Skeletal muscle tissue (tissue), 4 donors: ENCODE results near the gene KHDRBS2. TPM values are rescaled to one million over a fixed set of nuclear protein-coding genes. Genes with fewer than 3 reads are reported as not detected.

Experiments used
- H3K27ac ChIP-seq: one replicate; pipeline ENCODE4 v1.7.0; 2013; ENCODE audit warnings: mild to moderate bottlenecking, low read depth, low read length, inconsistent platforms
- H3K27me3 ChIP-seq, 3 donors: one replicate each; pipeline ENCODE4 v1.7.0; 2013; ENCODE audit warnings: low read length in 3 of 3; ENCODE audit not compliant: control insufficient read depth in 3 of 3, insufficient read depth in 3 of 3
- H3K36me3 ChIP-seq, 3 donors: one replicate each; pipeline ENCODE4 v1.7.0; 2013; ENCODE audit warnings: low read length in 3 of 3; ENCODE audit not compliant: control insufficient read depth in 3 of 3, insufficient read depth in 3 of 3
- H3K4me1 ChIP-seq, 3 donors: one replicate each; pipeline ENCODE4 v1.7.0; 2013; ENCODE audit warnings: low read length in 3 of 3, mild to moderate bottlenecking in 3 of 3; ENCODE audit not compliant: control insufficient read depth in 3 of 3, insufficient read depth in 3 of 3
- H3K4me3 ChIP-seq, 3 donors: one replicate each; pipeline ENCODE4 v1.7.0; 2013; ENCODE audit warnings: low read length in 3 of 3
- H3K9ac ChIP-seq, 3 donors: one replicate each; pipeline ENCODE4 v1.7.0; 2013; ENCODE audit warnings: low read length in 3 of 3, mild to moderate bottlenecking in 3 of 3, moderate library complexity in 2 of 3, low read depth in 1 of 3
- H3K9me3 ChIP-seq, 3 donors: one replicate each; pipeline ENCODE4 v1.7.0; 2013; ENCODE audit warnings: low read length in 3 of 3; ENCODE audit not compliant: control insufficient read depth in 3 of 3
- total RNA-seq: library from RNA; depleted of rRNA; stranded (reverse); fragments of >200 nt; gene quantifications from one replicate; pipeline ENCODE4 v1.2.3, GENCODE V29; 2014
- donor health status: Osteomylitis.

The KHDRBS2 gene
- total RNA-seq, 1 donor from 2014 or later = under 0.01 TPM

GRCh38 chr6:62043084-62043483, 242.9 kb downstream of the KHDRBS2 start:
- Histone ChIP-seq H3K27me3 (no peaks in the 10 kb centered on the region), H3K9ac (no peak overlapping the region), H3K27ac (no peak overlapping the region), H3K9me3 (no peaks in the 10 kb centered on the region), H3K4me3 (no peak overlapping the region), H3K36me3 (no peaks in the 10 kb centered on the region), H3K4me1 (no peaks in the 10 kb centered on the region)

DNA sequence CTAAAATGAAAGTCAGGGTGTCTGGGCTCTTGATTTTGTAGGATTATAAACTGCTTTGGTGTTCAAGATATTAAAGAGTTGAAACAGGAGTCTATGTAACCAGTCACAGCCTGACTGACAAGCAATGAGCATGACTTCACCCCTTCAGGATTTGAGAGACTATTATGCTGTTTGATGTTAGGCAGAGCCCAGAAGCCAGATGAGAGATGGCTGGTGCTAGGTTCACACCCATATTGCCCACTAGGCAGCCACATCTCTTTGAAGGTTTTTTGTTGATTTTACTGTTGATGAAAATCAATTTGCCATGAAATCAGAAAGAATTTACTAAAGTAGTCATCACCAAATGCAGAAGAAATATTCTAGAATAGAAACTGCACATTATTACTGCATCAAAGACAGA, 243.6 kb downstream of the KHDRBS2 start:
- Histone ChIP-seq H3K27ac (no peak overlapping the region), H3K4me1 (no peaks in the 10 kb centered on the region), H3K4me3 (no peak overlapping the region), H3K36me3 (no peaks in the 10 kb centered on the region), H3K27me3 (no peaks in the 10 kb centered on the region), H3K9me3 (no peaks in the 10 kb centered on the region), H3K9ac (no peak overlapping the region)

DNA sequence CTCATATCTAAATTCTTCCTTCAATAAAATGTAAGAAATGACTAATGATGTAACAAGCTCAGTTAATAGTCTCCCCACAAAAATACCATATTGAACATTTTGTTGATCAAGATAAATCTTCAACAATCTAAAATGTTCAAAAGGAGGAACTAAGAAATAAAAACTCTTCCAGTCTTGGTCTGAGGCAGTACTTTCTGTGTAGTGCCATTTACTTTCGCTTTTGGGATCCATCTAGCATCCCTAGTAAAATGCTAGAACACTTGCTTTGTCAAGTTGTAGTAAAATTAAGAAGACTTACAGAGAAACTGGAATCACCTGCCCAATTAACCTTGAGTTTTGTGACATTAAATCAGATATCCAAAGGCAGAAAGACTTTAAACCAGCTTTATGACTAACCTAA, 246.4 kb downstream of the KHDRBS2 start:
- H3K4me3 ChIP-seq = no peak overlapping the region

GRCh38 chr6:62037445-62037844, 248.6 kb downstream of the KHDRBS2 start:
- H3K4me3 ChIP-seq = no peak overlapping the region
- no peaks in the 10 kb centered on the region for H3K36me3 ChIP-seq
- H3K9ac ChIP-seq = no peak overlapping the region
- no peaks in the 10 kb centered on the region for H3K27me3 ChIP-seq
- no peaks in the 10 kb centered on the region for H3K4me1 ChIP-seq
- no peak overlapping the region for H3K27ac ChIP-seq
- H3K9me3 ChIP-seq = no peaks in the 10 kb centered on the region

More for the DNA sequence above, 246.4 kb downstream of the KHDRBS2 start:
- Histone ChIP-seq H3K36me3 (no peaks in the 10 kb centered on the region), H3K4me1 (no peaks in the 10 kb centered on the region), H3K9ac (no peak overlapping the region), H3K9me3 (no peaks in the 10 kb centered on the region), H3K27me3 (no peaks in the 10 kb centered on the region), H3K27ac (no peak overlapping the region)

DNA sequence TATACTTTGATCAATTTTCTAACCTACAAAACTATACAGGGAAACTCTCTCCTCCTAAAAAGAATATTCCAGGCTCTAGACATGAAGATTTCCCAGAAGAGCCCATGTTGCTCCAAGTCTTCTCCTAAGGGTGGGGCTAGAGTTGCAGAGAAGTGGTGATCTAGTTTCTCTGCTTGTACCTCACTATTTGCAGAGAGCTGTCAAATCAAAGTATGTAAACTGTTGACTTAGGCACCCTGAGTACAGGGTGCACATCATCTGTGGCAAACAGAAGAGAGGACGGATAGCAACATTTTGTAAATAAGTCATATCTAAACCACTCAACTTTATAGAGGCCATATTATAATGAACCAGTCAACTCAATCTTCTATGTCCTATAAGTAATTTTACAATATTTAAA, 250.1 kb downstream of the KHDRBS2 start:
- Histone ChIP-seq H3K36me3 (no peaks in the 10 kb centered on the region), H3K27ac (no peak overlapping the region), H3K4me1 (no peaks in the 10 kb centered on the region), H3K27me3 (no peaks in the 10 kb centered on the region), H3K9ac (no peak overlapping the region), H3K4me3 (no peak overlapping the region), H3K9me3 (no peaks in the 10 kb centered on the region)

- no peaks in the 10 kb centered on the region for H3K4me1 ChIP-seq
- no peaks in the 10 kb centered on the region for H3K36me3 ChIP-seq
- no peak overlapping the region for H3K27ac ChIP-seq
- H3K27me3 ChIP-seq = no peaks in the 10 kb centered on the region
- no peak overlapping the region for H3K4me3 ChIP-seq
- H3K9ac ChIP-seq = no peak overlapping the region
- no peaks in the 10 kb centered on the region for H3K9me3 ChIP-seq
Observed at GRCh38 chr6:62013719-62014118, 272.3 kb downstream of the KHDRBS2 start.

GRCh38 chr6:62009445-62009844, 276.6 kb downstream of the KHDRBS2 start:
- Histone ChIP-seq H3K4me3 (no peak overlapping the region), H3K9ac (no peak overlapping the region), H3K9me3 (no peaks in the 10 kb centered on the region)

DNA sequence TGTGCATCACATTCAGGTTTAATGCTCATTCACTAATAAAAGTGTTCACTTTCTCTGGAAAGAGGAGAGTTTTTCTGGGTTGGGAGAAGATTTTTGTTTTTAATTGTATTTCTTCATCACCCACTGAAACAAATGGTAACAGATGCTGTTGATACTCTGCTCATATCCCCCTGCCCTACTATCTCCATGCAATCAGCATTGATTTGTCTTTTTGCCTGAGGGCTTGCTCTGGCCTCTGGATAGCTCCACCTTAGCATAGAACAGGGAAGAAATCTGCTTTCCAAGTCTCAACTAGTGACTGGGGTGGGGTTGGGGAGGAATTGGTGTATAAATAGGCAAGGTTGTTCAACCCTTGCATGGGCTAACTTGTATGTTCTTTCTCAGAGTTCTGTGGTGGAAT, 296.4 kb downstream of the KHDRBS2 start:
- no peak overlapping the region for H3K27ac ChIP-seq
- H3K4me3 ChIP-seq = no peak overlapping the region
- H3K9ac ChIP-seq = no peak overlapping the region
- no peaks in the 10 kb centered on the region for H3K4me1 ChIP-seq
- no peaks in the 10 kb centered on the region for H3K36me3 ChIP-seq
- no peaks in the 10 kb centered on the region for H3K9me3 ChIP-seq
- H3K27me3 ChIP-seq = no peaks in the 10 kb centered on the region

More at GRCh38 chr6:62009445-62009844, 276.6 kb downstream of the KHDRBS2 start:
- Histone ChIP-seq H3K27ac (no peak overlapping the region), H3K4me1 (no peaks in the 10 kb centered on the region), H3K27me3 (no peaks in the 10 kb centered on the region), H3K36me3 (no peaks in the 10 kb centered on the region)

GRCh38 chr6:61980622-61981021, 305.4 kb downstream of the KHDRBS2 start:
- no peaks in the 10 kb centered on the region for H3K4me1 ChIP-seq
- H3K4me3 ChIP-seq = no peak overlapping the region
- no peak overlapping the region for H3K27ac ChIP-seq
- H3K9ac ChIP-seq = no peak overlapping the region
- no peaks in the 10 kb centered on the region for H3K9me3 ChIP-seq
- no peaks in the 10 kb centered on the region for H3K36me3 ChIP-seq
- no peaks in the 10 kb centered on the region for H3K27me3 ChIP-seq

- Histone ChIP-seq H3K9ac (no peak overlapping the region), H3K9me3 (no peaks in the 10 kb centered on the region), H3K27me3 (no peaks in the 10 kb centered on the region), H3K4me1 (no peaks in the 10 kb centered on the region), H3K27ac (no peak overlapping the region), H3K4me3 (no peak overlapping the region), H3K36me3 (no peaks in the 10 kb centered on the region)
Observed at GRCh38 chr6:61977947-61978346, 308.1 kb downstream of the KHDRBS2 start.

DNA sequence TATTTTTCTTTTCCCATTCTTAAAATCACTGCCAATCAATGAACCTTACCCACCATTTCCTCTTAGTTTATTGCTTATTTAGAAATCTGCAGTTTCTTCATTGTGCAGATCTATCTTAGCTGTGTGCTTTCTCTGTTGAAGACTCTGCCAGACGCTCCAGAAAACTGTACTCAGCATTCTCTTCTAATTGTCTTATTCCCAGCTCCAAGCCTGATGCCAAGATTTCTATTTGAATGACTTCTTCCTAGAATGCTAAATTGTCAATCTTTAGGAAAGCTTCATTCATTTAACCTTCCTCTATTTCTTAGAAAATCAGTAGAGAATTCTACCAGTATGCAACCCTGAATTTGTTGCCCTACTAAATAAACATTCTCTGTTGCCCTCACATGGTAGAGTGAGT, 308.9 kb downstream of the KHDRBS2 start:
- Histone ChIP-seq H3K4me3 (no peak overlapping the region), H3K36me3 (no peaks in the 10 kb centered on the region), H3K27ac (no peak overlapping the region), H3K27me3 (no peaks in the 10 kb centered on the region), H3K9me3 (no peaks in the 10 kb centered on the region), H3K9ac (no peak overlapping the region), H3K4me1 (no peaks in the 10 kb centered on the region)
